NCI-H345 treated with DMSO at 0.1 percent for 48 hours (cell line): Measurements from ENCODE around the gene MYRIP.

Source experiments
- DNase-seq: peaks from one replicate; lab custom pipeline; 2025; ENCODE audit not compliant: unreplicated experiment; lab: John Stamatoyannopoulos, UW

The MYRIP gene

DNA sequence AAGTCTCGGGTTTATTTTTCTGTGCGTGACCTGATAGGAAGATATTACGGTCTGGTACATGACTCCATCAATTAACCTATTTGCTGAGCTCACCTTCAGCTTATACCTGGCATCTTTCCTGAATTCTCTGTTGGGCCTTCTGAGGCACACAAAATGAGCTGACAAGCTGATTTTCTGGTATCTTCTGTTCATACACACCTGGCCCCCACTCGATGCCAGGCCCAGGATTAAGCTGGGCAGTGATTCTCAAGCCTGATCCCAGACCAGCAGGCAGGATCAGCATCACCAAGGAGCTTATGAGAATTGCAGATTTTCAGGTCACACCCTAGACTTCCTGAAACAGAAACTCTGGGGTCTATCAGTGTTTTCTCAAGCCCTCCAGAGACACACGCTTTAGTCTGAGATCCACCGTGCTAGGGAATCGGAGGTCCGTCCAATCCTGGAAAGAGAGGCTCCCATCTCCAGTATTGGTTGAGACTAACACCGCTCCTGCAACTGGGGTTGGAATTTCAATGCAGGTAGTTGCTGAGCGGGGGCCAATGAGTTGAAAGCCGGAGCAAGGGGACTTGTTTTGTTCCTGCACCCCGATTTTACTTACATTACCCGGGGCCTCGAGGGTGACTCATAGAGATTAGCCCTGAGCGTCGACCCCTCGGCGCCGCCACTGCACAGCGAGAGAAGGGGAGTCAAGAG, 499.5 kb downstream of the MYRIP start:
- DNase-seq = no peak

- DNase-seq = peak; percentile 81
Measured at GRCh38 chr3:40309418-40309924, 500.1 kb downstream of the MYRIP start, which contains the start of gene EIF1B. Gene EIF1B, plus strand, starts transcription at chr3:40309707. Its CDS starts 235 bp downstream, at chr3:40309942.
